HG03460 (cell line): ENCODE data around the gene PPM1L.

Source experiments
- ATAC-seq: cut with Tn5 transposase; IDR thresholded peaks from one replicate; pipeline ENCODE4 v1.9.1; 2021; ENCODE audit not compliant: unreplicated experiment

The PPM1L gene

DNA sequence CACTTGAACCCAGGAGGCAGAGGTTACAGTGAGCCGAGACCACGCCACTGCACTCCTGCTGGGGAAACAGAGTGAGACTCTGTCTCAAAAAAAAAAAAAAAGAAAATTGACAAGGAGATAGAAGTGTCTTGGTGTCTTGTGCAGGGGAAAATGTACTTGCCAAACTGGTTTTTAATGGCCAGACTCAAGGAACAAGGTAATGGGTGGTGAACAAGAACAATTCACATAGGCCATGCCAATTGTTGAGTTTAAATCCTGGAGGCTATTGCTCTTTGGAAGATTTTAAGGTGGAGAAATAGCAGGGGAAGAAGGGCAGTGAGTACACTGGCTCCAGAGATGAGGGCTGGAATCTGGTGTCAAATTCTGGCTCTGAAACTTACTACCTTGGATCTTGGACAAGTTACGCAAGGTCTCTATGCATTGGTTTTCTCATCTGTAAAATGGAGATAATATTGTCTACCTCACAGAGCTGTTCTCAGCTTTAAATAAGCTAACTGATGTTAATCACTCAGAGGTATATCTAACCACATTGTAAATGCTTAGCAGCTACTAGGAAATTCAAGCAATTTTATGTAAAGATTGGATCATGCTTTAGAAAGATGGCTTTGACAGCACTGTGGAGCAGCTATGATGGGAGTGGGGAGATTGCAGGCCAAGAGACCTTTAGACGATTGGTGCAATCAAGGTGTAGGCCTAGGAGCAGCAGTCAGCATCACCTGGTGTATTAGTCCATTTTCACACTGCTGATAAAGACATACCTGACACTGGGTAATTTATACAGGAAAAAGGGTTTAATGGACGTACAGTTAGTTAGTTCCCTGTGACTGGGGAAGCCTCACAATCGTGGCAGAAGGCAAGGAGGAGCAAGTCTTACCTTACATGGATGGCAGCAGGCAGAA is 270.8 kb downstream of the PPM1L start:
- no peak for ATAC-seq

DNA sequence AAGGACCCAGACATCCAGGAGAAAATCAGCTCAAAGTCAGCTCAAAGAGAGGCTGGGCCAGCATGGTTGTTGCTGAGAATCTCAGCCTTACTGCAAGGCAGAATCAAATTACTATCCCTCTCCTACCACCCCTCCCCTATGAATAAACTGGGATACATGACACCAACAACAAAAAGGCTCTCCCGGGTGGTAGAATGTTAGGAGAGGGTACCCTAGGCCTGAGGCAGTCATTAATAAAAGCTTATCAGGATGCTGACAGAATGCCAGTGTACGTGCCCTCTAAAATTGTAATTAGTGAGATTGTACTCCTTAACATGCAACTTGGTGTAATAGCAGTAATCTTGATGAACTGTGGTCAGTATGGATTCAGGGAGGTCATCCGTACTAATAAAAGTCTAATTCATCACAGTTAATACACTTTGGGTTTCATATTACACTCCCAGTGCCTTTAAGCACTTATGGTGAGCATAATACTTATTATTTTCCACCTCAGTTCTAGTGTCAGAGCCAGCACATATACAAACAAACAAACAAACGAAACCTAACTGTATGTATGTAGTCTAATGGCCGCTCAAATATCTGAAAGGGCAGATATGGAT is 272.6 kb downstream of the PPM1L start:
- ATAC-seq = no peak

DNA sequence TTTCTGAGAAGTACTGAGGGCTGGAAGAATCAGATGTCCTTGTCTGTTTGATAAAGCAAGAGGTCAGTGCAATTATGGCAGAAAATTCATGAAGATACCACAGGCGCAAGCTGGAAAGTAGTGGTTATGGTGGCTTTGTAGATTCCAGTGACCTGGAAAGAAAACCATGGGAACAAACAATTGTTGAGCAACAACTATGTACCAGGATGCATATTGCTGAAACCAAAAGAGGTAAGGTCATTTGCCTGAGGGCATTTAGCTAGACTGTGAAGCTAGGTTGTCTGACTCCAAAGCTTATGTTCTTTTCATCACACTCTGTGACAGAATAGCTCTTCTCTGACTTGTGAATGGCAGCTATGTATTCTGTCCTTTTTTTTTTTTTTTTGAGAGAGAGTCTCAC is 275.1 kb downstream of the PPM1L start:
- no peak for ATAC-seq

DNA sequence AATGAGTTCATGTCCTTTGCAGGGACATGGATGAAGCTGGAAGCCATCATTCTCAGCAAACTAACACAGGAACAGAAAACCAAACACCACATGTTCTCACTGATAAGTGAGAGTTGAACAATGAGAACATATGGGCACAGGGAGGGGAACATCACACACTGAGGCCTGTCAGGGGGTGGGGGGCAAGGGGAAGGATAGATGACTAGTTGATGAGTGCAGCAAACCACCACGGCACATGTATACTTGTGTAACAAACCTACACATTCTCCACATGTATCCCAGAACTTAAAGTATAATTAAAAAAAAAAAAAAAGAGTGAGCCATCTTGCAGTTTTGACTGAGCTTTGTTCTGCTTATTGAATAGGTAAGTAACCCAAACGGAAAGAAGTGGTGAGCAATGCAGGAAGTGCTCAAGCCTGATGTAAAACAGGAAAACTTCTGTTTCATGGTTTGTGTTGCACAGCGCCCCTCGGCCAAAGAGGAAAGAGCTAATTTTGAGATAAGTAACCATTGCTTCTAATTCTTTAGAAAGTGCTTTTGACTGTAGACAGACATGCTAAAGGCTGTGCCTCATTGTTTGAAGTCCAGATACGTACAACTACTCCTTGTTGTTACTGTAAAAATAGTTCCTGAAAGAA is 279.0 kb downstream of the PPM1L start:
- peak; percentile 84 for ATAC-seq

DNA sequence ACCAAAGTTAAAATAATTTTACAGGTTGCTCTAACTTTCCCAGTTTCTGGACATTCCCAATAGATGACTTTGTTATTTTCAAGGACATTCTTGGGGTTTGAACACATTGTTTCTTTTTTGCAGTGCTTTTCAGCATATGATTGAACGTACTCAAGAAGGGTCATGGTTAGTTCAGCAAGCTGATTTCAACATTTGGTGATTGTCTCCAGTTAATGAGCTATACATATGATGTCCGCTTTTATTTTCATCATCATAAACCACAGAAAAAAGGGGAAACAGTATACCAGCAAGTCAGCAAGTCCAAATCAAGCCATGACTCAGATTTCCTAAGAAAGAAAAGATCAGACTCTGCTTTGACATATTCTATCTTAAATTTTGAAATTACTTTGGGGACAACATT is 279.7 kb downstream of the PPM1L start:
- ATAC-seq = no peak

DNA sequence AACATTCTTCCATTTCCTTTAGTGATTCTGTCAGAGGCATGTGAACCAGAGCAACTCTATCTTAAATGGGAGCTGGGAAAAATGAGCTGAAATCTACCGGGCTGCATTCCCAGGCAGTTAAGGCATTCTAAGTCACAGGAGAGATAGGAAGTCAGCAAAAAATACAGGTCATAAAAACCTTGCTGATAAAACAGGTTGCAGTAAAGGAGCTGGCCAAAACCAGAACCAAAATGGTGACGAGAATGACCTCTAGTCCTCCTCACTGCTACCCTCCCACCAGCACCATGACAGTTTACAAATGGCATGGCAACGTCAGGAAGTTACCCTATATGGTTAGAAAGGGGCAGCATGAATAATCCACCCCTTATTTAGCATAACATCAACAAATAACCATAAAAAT is 282.7 kb downstream of the PPM1L start:
- no peak for ATAC-seq

DNA sequence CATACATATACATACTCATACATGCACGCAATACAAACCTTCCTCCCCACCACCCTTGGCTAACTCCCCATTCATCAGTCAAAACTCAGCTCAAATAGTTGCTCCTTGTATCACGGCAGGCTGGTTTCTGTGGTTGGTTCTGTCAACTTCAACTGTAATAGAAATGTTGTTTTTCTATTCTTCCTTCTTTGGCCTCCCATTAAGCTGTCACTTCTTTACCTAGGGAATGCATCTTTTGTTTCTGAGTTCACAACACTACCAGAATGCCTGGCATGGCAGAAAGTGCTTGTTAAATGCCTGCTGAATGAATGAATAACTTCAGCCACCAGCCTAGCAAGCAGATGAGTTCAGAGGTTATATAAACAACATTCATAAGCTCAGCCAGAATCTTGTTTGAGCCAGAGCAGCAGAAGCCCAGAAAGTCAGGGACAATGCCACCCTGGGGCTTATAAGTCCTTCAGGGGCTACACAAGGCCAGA is 286.0 kb downstream of the PPM1L start:
- ATAC-seq = no peak

DNA sequence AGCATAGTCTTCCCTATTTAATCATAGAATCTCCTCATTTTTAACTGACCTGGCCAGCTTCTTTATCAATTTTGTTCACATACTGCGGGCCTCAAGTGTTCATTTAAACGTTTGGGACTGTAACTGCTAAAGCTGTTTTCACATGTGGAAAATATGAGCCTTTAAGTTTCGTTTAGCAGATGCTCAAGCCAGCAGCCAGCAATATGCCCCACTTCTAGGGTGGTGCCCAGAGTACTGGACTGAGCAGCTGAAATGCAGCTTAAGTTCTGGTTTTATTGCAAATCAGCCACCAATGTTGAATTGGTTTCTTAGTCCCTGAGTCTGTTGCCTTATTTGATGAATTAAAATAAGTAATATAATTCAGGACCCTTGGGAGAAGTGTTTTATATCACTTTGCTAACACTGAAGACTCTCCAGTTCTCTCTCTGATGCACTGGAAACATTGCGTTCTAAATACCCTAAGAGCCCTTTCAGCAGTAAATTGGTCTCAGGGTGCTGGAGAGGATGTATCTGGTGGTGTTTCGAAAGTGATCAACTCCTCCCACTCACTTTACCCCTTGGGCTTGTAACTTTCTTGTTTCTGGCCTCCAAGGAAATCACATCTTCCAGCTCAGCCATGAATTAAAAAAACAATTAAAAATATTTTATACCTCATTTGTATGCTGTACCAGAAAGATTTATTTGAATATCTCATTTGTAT is 287.5 kb downstream of the PPM1L start:
- ATAC-seq = peak; percentile 83

DNA sequence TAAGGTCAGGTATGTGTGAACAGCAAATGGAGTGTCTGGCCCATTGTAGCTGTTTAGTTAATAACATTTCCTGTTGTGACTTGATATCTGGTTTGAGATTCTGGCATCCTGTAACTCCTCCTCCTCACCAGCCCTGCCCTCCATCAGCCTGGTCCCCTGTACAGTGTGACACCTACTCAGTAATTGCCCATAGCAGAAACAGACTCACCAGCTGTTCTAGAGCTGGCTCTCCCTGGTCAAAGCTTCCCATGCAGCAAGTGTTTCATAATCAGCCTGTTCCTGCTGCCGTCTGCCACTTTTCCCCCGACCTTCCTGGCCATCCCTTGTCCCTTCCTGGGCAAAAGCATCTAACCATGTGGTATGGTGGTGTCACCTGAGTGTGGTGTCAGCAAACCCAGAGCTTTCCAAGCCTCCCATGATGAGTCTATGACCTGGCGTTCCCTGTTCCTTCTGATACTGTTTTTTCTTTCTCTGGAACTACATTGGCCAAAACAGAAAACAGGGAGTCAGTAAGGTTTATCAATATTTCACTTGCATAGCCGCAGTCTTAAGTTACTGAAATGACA is 293.7 kb downstream of the PPM1L start:
- ATAC-seq = no peak

DNA sequence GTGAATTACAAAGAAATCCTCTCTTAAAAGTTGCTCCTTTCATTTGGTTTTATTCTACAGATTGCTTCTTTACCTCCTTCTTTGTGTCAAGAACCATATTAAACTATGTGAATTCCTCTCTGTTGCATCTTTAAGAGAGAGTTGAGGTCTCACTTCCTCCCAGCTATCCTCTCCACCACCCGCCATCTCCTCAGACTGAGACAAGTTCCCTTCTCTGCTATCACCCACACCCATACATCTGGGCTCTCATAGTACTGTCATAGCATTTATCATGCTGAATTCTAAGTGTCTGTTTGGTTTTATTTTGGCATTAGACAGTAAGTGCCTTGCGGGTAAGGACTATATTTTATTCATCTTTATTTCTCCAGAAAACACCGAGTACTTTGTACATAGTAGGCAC is 294.9 kb downstream of the PPM1L start:
- ATAC-seq = peak; percentile 75

DNA sequence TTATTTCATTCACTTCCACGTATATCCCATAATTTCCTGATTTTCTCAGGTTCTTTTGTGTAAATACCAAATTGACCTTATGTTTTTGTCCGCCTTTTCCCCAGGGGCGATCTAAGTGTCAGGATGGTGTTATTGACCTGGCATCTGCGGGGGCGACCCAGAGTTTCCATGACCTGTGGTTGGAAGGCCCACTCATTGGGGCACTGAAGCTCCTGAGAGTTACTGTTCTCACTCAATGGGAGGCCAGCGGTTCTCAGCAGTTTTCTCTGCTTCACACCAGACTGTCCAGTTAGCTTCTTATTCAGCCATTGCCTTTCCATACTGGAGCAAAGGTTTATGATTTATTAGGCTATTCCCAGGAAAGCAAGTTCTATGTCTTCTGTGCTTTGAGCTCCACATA is 295.8 kb downstream of the PPM1L start:
- ATAC-seq = no peak

DNA sequence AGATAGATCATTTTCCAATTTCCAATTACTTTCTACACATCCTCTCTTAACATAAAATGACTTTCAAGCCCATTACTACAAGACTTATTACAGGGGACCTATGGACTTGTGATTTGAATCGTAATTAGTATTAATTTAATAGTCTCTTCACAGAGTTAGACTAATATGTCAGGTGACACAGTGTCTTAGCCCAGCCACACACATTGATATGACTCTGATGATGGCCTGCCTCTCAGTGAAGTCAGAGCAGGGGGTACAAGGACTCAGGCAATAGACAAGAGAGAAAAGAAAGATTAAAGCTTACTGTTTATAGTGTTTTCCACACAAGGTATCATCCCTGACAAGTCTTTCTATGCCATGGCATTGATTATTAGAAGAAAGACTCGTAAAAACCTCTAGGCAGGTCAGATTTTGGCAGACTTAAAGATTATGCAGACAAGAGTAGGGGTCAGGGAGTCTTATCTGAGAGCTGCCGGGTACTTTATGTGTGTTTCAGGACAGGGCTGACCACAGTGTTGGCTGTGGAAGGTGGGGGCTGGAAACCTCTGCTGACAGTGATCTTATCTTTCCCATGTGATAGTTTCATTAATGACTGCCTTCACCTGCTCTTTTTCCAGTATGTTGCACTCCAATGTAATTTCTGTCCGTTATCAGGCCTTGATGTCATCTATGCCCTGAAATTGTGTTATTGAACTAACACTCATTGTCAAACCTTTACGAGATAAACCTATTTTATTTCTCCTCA is 299.0 kb downstream of the PPM1L start:
- ATAC-seq = no peak

DNA sequence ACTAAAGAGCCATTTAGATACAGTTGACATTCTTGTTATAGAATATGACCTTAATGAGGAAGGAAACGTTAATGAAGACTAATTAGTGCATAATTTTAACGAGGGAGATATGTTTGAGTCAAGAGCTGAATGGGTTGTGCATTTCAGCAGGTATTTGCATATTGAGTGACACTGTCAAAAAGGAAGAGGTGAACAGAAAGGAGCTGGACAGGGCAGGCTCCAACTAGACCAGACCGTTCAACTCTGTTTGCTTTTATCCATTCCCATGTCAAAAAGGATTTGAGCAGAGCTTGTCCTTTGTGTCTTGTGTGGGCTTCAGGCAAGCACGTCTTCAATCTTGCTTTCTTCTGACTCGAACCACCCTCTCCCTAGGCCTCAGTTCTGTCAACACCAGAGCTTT is 308.4 kb downstream of the PPM1L start:
- ATAC-seq = no peak

DNA sequence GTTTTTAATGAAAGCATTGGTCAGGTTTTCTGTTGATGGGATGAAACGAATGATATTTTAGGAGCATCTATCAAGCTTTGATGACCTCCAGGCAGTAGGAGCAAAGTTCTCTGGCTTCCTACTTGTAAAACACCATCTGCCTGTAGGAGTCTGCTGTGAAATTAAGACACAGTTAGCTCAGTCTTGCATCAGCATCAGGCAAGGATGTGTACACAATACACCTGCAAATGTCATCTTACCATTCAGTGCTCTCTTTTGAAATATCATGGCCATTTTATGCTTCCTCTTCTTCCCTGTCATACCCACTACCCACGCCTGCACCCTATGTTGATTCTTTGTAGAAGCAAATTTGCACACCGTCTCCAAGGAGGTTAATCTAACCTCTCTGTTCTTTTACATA is 310.9 kb downstream of the PPM1L start:
- no peak for ATAC-seq

DNA sequence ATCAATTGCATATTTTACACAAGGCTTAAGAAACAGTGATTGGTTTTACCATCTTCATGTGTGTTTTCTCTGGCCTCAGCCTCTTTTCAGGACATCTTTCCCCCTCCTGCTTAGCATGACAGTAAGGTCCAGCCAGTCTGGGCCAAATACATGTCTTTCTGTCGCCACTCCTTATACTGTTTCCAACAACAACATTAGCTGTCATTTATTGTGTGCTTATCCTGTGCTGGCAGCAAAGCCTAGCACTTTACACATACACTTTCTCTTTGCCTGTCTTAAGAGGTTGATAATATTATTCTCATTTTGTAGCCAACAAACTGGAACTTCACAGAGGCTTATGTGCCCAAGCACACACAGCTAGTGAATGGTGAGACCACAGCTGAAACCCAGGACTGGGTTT is 311.3 kb downstream of the PPM1L start:
- no peak for ATAC-seq

DNA sequence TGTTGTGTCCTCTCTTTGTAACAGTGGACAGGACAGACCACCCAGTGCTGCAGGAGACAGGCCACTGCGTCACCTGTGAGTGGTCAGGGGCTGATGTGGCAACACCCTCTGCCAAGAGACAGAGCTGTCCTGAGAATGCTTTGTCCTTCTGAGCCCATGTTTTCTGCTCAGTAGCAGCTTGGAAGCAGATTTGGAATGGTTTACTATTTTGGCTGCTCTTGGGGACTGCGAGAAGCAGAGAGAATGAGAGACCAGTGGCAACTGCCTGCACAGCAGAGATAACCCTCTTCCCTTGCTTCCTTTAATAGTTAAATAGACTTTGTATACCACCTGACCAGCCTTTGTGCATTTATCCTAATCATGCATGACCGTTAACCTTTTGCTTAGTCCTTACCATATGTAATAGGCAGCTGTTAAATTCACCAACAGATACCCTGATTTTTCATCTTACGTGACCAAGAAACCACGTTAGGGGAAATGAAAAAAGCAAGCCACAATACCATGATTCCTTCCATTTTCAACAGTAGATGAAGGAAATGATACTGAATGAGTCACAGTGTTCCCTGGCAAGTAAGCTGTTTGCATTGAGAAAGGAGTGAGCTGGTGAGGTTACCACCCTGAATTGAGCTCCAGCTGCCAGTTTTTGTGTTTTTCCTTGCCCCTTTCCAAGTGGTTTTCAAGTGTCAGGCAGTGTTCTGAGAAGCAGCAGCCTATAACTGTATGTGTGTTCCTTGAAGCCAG is 313.6 kb downstream of the PPM1L start:
- ATAC-seq = peak; percentile 94

DNA sequence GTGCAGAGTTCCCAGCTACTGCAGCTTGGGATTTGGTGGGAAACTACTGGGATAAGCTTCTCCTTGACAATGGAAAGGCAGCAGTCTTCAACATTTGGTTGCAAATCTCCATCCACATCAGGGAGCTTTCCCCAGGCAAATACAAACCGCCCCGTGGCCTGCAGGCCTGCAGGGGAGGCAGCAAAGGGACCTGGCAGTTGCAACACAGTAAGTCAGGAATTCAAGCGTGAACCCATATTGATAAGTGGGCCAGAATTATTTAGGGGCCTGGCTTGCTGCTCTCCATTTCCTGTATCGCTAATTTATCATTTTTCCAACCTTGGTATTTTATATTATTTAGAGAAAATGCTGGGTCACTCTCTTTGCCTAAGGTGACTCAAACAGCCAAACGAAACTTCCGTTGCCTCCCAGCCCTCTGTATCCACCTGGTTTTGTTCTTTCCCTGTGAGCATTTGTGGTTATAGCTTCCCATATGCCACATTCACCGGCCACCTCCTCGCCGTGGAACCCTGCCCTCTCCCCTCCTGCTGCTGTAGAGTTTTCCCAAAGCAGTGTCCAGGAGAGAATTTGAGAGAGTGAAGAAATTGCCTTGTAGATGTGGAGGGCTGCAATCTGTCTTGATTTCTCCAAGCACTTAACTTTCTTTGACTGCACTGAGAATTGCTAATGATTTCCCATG is 314.4 kb downstream of the PPM1L start:
- no peak for ATAC-seq

DNA sequence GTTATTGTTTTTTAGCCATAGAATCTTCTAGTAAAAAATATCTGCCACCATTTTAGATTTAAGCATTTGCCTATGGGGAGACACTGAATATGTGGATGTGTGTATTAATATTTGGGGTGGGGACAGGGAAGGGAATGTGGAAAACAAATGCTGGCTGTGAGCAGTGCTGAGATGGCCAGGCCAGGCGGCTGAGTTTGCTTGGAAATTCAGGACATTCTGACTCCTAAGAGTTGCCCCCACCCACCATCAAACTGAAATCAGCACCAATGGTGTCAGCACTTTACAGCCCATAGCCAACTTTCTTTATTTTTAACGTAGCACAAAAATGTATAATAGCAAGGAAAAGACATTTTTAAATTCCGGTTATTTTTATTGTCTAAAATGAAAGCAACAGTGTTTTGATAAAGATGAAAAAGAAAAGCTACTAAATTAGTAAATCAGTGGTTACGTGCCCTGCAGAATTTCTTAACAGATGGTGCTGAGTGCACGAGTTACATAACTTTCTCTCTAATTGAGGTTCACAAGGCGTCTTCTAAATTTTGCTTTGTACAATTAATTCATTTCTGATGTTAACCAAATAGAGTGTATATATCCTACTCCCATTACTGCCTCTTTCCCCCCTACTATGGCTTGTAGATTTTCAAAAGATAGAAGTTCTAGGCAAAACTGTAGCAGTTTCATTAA is 315.1 kb downstream of the PPM1L start:
- ATAC-seq = no peak

DNA sequence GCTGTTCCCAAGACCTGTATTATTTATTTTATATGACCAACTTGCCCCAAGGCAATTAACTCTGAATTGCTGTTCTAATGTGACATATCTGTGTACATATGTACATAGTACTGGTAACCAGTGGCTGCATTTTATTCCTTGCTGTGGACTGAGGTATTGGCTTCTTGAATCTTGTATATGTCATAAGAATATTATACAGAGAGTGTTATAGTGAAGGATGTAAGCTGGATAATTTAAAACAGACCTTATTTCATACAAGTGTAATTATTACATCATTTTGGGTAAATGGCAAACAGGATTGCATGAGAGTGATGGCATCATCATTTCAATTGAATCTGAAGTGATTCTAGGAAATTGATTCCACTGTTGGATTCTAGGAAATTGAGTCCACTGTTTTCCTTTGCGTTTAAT is 316.2 kb downstream of the PPM1L start:
- no peak for ATAC-seq
